Ramos (cell line): Measurements from ENCODE around the gene LPAR3.

Experiments
- in situ Hi-C: fragments of 300-500 bp; cut with MboI; formaldehyde crosslinking; loops from one replicate; pipeline ENCODE4 v1.14.3; 2022; ENCODE audit warnings: low sequenced_read_pairs; ENCODE audit not compliant: unreplicated experiment

LPAR3 gene, protein sequence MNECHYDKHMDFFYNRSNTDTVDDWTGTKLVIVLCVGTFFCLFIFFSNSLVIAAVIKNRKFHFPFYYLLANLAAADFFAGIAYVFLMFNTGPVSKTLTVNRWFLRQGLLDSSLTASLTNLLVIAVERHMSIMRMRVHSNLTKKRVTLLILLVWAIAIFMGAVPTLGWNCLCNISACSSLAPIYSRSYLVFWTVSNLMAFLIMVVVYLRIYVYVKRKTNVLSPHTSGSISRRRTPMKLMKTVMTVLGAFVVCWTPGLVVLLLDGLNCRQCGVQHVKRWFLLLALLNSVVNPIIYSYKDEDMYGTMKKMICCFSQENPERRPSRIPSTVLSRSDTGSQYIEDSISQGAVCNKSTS

DNA sequence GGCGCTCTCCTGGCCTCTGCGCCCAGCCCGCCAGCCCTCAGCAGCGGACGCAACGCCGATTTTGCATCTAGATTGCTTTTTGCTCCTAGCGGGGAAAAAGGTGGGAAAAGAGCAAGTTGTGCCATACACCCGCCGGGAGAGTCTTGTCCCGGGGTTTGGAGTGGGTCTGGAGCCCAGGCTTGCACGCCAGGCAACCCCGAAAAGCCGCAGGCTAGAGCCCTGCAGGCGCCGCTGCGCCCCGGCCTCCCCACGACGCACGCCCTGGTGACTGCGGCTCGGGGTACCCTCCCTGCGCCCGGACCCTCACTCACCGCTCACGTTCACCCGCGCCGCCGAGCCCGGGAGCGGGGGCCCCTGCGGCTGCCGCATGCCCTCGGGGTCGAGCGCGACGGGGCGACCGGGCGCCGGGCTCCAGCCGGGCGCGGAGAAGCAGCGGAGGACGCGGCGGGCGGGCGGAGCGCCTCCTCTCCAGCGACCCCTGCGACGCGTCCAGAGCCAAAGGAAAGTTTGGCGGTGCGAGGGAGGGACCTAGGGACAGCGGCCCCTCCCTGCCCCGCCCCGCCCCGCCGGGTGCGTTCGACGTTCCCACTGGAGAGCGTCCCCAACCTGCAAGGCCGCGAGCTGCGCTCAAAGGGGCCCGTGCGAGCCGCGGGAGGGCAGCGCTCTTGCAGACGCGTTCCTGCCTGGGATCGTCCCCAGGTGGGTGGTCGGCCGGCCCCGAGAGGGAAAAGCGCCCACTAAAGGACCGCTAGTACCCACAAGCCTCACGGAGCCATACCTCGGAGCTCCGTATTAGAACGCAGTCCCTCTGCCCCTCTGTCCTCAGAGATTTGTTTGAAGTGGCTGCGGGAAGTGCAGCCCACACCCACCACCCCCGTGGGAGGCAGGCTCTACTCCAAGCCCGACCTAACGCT, at the start of gene LPAR3:
Gene LPAR3 (minus strand): TSS at position 502 of the 914 bp plus-strand sequence. CDS start 27,086 bp downstream, outside the sequence.
- in situ Hi-C loops = no loop called here

GRCh38 chr1:84941843-84942242, 48.8 kb upstream of the LPAR3 start:
- in situ Hi-C loops = no loop called here

- in situ Hi-C loops = no loop called here
Measured at GRCh38 chr1:84940481-84940880, 47.5 kb upstream of the LPAR3 start.

- in situ Hi-C loops = loop anchor here (5.0 kb wide), 1 partner anchor 318 kb away; the partner anchor contains the start of gene C1orf52
Measured at GRCh38 chr1:84939761-84940160, 46.8 kb upstream of the LPAR3 start.

DNA sequence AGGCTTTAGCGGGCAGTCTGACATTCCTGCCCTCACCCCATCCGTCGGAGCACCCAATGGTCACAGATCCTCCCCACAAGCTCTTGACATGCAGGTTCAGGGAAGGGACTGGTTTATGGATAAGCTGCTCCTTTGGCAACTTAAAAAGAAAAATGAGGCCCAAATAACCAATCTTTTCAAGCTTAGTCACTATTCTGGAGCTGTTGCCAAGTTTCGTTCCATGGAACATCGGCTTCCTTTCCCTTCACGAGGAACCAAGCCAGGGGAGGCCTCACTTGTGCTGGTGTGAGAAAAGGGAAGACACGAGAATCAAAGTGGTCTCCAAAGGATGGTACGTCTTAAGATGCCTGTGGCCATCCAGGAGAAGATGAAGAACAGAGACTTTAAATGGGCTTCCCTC, 46.1 kb upstream of the LPAR3 start:
- in situ Hi-C loops = loop anchor here (5.0 kb wide), 1 partner anchor 318 kb away; the partner anchor contains the start of gene C1orf52

DNA sequence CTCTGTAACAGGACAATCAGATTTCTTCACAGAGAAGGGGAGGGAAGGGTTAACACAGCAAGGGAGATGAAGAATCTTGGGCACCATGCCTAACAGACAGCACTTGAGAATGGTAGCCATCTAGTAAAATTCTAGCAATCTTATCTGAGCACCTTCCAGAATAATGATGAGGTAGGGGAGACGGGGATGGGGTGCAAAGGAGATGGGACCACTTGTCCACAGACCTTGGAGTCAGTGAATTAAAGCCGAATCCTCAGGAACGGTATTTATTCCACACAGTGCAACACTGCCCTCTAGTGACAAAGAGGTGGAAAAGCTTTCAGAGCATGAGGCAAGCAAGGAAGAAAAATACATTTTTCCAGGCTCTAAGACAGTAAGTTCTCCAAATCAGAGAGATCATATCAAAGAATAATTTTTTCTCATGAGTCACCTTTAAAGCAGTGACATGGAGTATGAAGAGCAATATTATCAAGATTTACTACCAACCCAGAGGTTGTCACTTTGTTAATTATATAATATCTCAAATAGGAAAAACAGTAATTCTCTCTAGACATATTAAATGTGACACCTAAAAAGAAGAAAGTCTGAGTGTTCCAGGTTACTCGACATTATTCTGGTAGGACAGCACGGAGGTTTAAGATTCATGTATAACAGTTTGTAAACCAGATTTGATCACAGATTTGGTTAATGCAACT, 43.3 kb upstream of the LPAR3 start:
- in situ Hi-C loops = loop anchor here (5.0 kb wide), 1 partner anchor 321 kb away; the partner anchor contains the start of gene C1orf52

DNA sequence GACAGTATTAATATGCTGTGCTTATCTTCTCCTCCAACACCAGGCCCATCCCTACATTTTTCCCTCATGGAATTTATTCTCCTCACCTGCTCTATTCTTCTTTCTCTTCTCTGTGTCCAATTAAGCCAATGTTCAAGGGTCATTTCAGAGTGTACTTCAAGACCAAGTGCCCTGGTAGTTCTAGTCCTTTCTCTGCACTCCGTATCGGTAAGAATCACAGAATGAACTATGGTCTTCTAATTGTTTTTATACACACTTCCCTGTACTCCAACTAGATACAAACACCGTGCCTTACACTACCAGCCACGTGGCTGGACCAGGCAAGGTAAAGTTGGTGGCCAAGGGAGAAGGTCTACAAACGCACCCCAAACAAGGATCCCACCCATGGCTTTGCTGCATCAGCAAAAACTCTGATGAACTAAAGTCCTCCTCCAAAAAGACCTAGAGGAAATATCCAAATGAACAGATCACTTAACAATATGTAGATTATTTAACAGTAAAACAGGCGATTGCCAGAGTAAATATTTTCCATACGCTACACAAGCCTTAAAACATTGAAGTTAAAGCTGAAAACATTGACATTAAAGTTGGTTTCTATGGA, 40.1 kb upstream of the LPAR3 start:
- in situ Hi-C loops = no loop called here

DNA sequence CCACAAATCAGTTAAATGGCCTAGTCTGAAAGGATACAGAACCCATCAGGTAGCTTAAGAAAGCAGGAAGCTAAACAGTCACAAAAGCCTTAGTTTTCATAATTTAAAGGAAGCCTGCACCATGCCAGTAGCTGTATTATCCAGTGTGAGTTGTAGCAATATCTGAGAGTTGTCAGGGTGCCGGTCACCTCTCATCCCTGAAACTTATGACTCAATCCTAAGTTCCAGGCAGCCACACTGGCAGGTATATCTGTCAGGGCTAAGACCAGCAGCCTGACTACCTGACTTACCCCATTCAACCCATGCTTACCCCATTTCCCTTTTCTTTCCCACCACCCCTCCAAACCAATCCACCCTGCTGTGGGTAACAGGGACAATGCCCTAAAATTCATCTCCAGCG, 37.8 kb upstream of the LPAR3 start:
- in situ Hi-C loops = no loop called here

GRCh38 chr1:84930329-84930728, 37.3 kb upstream of the LPAR3 start:
- in situ Hi-C loops = no loop called here

GRCh38 chr1:84929581-84929980, 36.6 kb upstream of the LPAR3 start:
- in situ Hi-C loops = no loop called here

DNA sequence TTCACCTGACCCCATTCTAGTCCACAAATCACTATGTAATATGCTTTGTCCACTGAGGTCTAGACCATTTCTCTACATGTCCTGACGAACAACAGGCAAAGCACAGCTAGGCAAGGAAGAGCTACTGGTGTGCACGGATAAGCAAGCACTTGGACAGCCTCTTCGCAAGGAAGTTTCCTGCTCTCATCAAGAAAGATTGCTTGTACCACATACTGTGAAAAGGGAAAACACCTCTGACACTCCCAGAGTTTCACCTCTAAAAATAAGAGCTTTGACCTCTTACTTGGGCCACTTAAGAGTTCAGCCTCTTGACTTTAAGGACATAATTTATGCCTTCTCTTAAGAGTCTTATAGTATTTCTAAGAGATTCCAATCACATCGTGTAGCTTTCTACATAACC, 36.0 kb upstream of the LPAR3 start:
- in situ Hi-C loops = no loop called here

GRCh38 chr1:84923317-84923716, 30.3 kb upstream of the LPAR3 start:
- in situ Hi-C loops = no loop called here

DNA sequence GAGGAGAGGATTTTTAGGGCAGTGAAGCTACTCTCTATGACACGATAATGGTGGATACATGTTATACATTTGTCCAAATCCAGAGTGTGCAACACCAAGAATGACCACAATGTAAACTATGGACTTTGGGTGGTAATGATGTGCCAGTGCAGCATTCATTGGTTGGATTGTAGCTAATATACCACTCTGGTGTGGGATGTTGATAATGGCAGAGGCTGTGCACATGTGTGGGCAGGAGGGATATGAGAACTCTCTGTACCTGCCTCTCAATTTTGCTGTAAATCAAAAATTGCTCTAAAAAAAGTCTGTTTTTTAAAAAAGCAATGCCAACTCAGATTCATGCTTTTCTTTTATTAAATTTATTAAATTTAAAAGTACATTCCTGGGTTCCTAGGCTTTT, 27.2 kb upstream of the LPAR3 start:
- in situ Hi-C loops = no loop called here

DNA sequence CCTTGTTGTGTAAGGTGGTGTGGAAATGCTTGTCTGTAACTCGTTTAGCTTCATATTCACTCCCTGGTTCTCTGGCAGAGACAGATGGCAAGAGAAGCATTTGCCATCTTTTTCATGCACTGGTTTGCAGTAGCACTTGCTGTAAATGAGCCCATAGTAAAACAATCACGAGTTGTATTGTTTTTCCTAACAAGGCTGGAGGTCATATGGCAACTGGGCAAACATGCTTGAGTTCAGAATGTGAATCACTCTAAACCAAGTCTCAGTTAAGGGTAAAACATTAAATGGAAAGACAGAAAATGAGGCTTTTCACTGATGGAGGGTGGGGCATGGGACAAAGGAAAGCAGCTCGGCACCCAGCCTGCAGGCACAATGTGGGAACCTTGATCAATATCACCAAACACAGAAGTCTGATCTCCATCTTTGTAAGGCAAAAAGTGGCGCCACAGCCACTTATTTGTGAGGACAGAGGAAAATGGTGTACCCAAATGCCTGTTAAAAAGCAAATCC, 26.5 kb upstream of the LPAR3 start:
- in situ Hi-C loops = no loop called here

DNA sequence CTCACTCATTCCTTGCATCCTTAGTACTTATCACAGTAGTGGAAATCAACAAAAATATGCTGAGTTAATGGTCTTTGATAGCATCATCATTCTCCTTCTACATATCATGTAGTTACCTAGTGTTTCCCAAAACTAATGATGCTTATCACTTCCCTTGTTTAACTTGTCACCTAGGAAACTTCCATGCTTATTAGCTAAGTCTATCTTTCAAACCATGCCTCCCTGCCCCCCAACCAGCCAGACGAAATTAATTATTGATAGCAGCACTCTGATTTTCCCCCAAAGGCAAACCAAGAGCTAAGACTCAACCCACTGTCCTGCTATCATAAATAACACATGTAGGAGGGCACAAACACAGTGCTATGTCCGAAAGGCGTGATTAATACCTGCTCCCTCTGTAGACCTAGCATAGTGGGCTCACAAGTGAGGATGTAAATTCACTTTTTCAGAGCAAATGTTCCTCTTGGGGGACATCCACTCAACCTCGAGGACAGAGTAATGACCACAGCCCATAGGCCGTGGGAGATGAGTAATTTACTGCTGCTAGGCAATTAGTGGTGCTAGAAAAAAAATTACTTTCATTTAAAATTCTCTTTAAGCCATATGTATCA, 25.8 kb upstream of the LPAR3 start:
- in situ Hi-C loops = no loop called here

DNA sequence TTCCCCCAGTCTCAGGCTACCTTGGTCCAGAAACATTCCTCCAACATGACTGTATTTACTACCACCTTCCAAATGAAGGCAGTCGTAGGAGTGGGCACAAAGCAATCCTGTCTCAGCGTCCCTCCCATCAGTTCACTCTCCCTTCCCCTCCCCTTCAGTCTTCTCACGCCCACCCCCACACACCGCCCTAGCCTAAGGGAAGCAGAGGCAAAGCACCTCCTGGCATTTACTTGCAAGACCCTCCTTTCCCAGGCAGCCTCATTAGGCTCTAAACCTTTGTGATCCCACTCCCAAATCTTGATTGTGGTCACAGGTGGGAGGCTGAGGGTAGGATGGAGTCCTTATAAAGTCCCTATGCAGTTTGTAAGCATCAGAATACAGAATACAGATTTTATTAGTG, 23.9 kb upstream of the LPAR3 start:
- in situ Hi-C loops = no loop called here

DNA sequence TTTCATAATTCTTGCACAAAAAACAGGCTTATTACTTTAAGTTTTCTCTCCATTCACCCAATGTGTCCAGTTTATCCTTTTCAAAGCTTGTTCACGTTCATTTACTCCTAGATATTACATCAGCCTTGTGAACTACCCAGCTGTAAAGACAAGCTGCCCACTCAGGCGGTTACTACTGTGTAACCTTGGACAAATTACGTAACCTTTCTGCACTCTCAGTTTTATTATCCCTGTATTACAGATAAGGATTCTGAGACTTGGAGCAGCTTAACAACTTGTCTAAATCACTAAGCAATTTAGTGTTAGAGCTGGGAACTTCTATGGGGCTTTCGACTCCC, 20.5 kb upstream of the LPAR3 start:
- in situ Hi-C loops = no loop called here

DNA sequence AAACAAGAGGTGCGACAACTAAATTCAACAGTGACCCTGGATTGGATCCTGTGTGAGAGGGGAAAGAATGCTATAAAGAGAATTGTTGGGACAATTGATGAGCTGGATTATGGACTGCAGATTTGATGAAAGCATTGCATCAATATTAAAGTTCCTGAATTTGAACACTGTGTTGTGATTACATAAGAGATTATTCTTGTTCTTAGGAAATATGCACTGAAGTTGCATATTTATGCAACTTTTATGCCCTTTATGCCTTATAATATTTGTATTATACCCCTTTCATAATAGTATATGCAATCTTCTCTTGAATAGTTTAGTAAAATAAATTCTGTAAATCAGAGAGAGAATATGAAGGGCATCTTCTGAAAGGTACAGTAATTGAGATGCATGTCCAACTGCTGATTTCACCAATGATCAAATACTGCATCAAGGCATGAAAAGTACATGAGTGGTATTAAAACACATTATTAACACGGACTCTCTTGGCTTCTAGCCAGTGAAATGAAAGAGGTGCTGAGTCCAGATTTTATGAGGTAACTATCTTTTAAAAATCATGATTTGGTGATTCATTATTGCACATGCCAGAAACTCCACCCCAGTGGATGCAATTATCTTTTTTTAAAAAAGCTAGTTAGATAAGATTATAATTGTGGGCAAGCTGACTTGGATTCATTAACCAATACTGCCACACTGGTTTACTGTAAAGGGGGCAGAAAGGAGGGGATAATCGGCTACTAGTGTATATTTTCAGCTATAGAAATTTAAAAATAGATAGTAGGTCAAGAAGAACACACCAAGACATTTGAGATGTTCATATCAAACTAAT, 19.9 kb upstream of the LPAR3 start:
- in situ Hi-C loops = no loop called here
